Peyer's patch (tissue), 4 donors: ENCODE measurements around the gene ZNF665. TPM values are rescaled to one million over a fixed set of nuclear protein-coding genes. Genes with fewer than 3 reads are reported as not detected.
"Not testable (repeated sequence)": the region's sequence is repeated elsewhere in the genome, so short reads cannot be mapped to it uniquely, and the experiment has no call there.

Experiments used
- DNase-seq, 3 donors: peaks; one replicate each; pipeline ENCODE4 v3.0.0-alpha.2; 2017 to 2019
- H3K27ac ChIP-seq, 4 donors: fragments of 200-600 bp; sonication (generic); one replicate each; pipeline ENCODE4 v1.5.1; 2016 to 2019
- H3K27me3 ChIP-seq, 2 donors: fragments of 200-600 bp; sonication (generic); one replicate each; pipeline ENCODE4 v1.5.1; 2019
- H3K36me3 ChIP-seq, 3 donors: fragments of 200-600 bp; sonication (generic); one replicate each; pipeline ENCODE4 v1.5.1; 2016 to 2019
- H3K4me1 ChIP-seq, 4 donors: fragments of 200-600 bp; sonication (generic); one replicate each; pipeline ENCODE4 v1.5.1; 2016 to 2019
- H3K4me3 ChIP-seq, 4 donors: fragments of 200-600 bp; sonication (generic); 1 replicate in 3 of 4; 2 replicates in 1 of 4; pipeline ENCODE4 v1.5.1; 2016 to 2019; ENCODE audit warnings: mild to moderate bottlenecking in 1 of 4
- H3K9me3 ChIP-seq, 4 donors: fragments of 200-600 bp; sonication (generic); one replicate each; pipeline ENCODE4 v1.5.1; 2016 to 2019; ENCODE audit warnings: mild to moderate bottlenecking in 1 of 4
- CTCF ChIP-seq, 6 experiments: fragments of 450-650 bp in 4 of 6; fragments of 200-600 bp in 2 of 6; sonication (generic) in 1 of 6; IDR thresholded peaks; one replicate each; pipeline ENCODE4 v1.5.1; 2017 to 2019; ENCODE audit warnings: antibody characterized with exemption in 6 of 6, mild to moderate bottlenecking in 3 of 6, moderate library complexity in 1 of 6
- POLR2A ChIP-seq, 2 donors: fragments of 450-650 bp; IDR thresholded peaks; one replicate each; pipeline ENCODE4 v1.5.1; 2017; ENCODE audit warnings: antibody characterized with exemption in 2 of 2, mild to moderate bottlenecking in 2 of 2, moderate library complexity in 2 of 2
- total RNA-seq, 4 donors: library from RNA; depleted of rRNA; stranded (reverse); fragments of >200 nt; gene quantifications; one replicate each; pipeline ENCODE4 v1.1.0, GENCODE V29; 2016

The ZNF665 gene
- total RNA-seq, 4 donors from 2014 or later, result 1.4 to 6.0 (median 5.8) TPM; not detected in 1

DNA sequence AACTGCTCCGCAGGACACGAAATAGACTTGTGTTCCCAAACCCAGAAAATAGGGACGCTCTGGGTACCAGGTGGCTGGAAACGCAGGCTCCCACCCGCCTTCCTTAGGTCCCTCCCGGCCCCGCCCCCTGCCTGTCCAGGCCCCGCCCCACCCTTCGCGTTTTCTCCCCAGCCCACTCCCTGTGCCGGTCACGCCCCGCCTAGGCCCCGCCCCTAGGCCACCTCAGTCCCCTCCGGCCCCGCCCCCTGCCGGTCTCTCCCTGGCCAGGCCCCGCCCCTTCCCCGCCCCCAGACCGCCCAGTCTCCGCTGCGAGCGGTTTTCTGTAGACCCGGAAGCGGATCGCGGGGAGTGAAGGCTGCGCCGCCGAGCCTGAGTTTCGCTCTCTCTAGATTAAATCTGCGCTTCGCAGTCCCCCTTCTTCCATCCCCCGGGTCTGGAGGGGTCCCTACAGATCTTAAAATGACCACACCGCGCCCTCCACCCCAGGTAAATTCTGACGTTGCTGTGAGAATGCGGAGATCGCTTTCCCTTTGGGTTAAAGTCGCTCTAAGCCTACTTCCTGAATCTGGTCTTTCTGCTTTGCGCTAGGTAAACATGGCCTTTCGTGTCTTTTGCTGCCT, 3.7 kb upstream of the ZNF665 start:
- Histone ChIP-seq H3K27me3 (no peaks in the 10 kb centered on the region), H3K9me3 (peaks cover 0 to 45% (median 6%) of the 10 kb centered on the region in 4 donors), H3K4me3 (peak overlapping the region; percentile 61 to 92 (median 81)), H3K27ac (peak overlapping the region; percentile 79 to 92 (median 86)), H3K4me1 (no peaks in the 10 kb centered on the region), H3K36me3 (peaks cover 0 to 20% (median 0%) of the 10 kb centered on the region in 3 donors)
- peak; percentile 98 to 100 (median 99) for DNase-seq
- TF ChIP-seq CTCF (IDR thresholded peaks at IDR 0.05), result no peak
- peak; percentile 60 to 74 for TF ChIP-seq POLR2A (IDR thresholded peaks at IDR 0.05)

- no peaks in the 10 kb centered on the region for H3K27me3 ChIP-seq
- TF ChIP-seq POLR2A (IDR thresholded peaks at IDR 0.05) (no peak), CTCF (IDR thresholded peaks at IDR 0.05) (peak; percentile 71 to 97 (median 92))
- peaks cover 0 to 32% (median 5%) of the 10 kb centered on the region in 4 donors for H3K9me3 ChIP-seq
- peaks cover 0 to 10% (median 0%) of the 10 kb centered on the region in 3 donors for H3K36me3 ChIP-seq
- no peaks in the 10 kb centered on the region for H3K4me1 ChIP-seq
- DNase-seq, result peak; percentile 62 to 93 (median 82)
- H3K4me3 ChIP-seq, result no peak overlapping the region
- no peak overlapping the region for H3K27ac ChIP-seq
Measured at GRCh38 chr19:53195265-53195903, 2.2 kb upstream of the ZNF665 start.

DNA sequence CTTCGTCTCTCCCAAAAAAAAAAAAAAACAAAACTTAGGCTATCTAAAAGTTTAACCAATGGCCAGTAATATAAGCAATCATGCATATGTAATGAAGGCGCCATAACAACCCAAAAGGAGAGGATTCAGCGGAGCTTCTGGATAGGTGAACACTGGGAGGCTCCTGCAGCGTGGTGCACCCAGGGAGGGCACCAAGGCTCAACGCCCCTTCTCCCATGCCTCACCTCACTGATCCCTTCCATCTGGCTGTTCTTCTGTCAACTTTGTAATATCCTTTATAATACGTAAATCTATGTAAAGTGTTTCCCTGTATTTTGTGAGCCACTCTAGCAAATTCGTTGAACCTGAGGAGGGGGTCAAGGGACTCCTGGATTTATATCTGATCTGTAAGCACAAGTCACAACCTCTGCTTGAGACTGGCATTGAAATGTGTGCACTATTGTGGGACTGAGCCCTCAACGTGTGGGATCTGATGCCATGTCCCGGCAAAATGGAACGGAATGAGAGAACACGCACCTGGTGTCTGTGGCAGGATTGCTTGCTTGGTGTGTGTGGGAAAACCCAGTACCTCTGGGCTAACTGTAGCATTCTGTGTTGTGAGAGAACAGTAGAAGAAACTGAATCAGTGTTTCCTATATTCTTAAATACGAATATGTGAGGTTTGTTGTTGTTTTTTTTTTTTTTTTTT, 521 bp upstream of the ZNF665 start:
- no peaks in the 10 kb centered on the region for H3K27me3 ChIP-seq
- H3K9me3 ChIP-seq, result peaks cover 0 to 15% (median 5%) of the 10 kb centered on the region in 4 donors
- DNase-seq, result no peak
- peak overlapping the region in 3 of 4 donors; percentile 3 to 78 (median 64) for H3K27ac ChIP-seq
- TF ChIP-seq CTCF (IDR thresholded peaks at IDR 0.05) (no peak), POLR2A (IDR thresholded peaks at IDR 0.05) (no peak)
- H3K36me3 ChIP-seq, result no peaks in the 10 kb centered on the region
- H3K4me1 ChIP-seq, result no peaks in the 10 kb centered on the region
- H3K4me3 ChIP-seq, result peak overlapping the region; percentile 56 to 66 (median 60)

- no peak for TF ChIP-seq POLR2A (IDR thresholded peaks at IDR 0.05)
- TF ChIP-seq CTCF (IDR thresholded peaks at IDR 0.05), result no peak
Measured at GRCh38 chr19:53190253-53190652, 2.9 kb downstream of the ZNF665 start.

DNA sequence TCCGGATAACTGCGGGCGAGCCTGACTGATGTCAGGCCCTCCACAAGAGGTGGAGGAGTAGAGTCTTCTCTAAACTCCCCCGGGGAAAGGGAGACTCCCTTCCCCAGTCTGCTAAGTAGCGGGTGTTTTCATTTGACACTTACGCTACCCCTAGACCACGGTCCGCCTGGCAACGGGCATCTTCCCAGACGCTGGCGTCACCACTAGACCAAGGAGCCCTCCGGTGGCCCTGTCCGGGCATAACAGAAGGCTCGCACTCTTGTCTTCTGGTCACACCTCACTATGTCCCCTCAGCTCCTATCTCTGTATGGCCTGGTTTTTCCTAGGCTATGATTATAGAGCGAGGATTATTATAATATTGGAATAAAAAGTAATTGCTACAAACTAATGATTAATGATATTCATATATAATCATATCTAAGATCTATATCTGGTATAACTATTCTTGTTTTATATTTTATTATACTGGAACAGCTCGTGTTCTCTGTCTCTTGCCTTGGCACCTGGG, 3.4 kb downstream of the ZNF665 start:
- not testable (repeated sequence) for H3K4me1 ChIP-seq, H3K9me3 ChIP-seq, H3K4me3 ChIP-seq, H3K27me3 ChIP-seq, H3K36me3 ChIP-seq, H3K27ac ChIP-seq, DNase-seq

More at GRCh38 chr19:53190253-53190652, 2.9 kb downstream of the ZNF665 start:
- H3K4me3 ChIP-seq, result no peak overlapping the region
- DNase-seq, result no peak
- H3K27me3 ChIP-seq, result no peaks in the 10 kb centered on the region
- H3K9me3 ChIP-seq, result peaks cover 0 to 4% (median 0%) of the 10 kb centered on the region in 4 donors
- no peak overlapping the region for H3K27ac ChIP-seq
- no peaks in the 10 kb centered on the region for H3K4me1 ChIP-seq
- no peaks in the 10 kb centered on the region for H3K36me3 ChIP-seq

DNA sequence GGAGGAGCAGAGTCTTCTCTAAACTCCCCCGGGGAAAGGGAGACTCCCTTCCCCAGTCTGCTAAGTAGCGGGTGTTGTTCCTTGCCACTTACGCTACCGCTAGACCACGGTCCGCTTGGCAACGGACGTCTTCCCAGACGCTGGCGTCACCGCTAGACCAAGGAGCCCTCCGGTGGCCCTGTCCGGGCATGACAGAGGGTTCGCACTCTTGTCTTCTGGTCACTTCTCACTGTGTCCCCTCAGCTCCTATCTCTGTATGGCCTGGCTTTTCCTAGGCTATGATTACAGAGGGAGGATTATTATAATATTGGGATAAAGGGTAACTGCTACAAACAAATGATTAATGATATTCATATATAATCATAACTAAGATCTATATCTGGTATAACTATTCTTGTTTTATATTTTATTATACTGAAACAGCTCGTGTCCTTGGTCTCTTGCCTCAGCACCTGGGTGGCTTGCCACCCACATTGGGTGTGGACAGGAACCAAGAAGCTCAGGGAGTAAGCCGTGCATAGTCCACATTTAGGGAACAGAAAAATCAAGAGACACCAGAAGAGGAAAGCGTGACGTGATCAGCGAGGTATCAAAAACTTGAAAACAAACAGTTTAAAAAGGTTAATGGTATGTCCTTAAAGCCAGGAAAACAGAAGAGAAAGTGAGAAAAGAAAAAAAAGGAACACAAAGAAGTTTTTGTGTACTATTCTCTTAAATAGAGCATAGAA, 7.8 kb downstream of the ZNF665 start:
- peaks cover 0 to 10% (median 0%) of the 10 kb centered on the region in 3 donors for H3K36me3 ChIP-seq
- not testable (repeated sequence) for H3K27ac ChIP-seq, H3K27me3 ChIP-seq, H3K4me3 ChIP-seq, H3K9me3 ChIP-seq, DNase-seq, H3K4me1 ChIP-seq
